HUES48 (cell line): Measurements from ENCODE around the gene TANGO6.

Experiments
- H3K27ac ChIP-seq: one replicate; pipeline ENCODE4 v1.7.0; 2013; ENCODE audit warnings: low read depth, low read length, inconsistent platforms
- H3K27me3 ChIP-seq: 2 replicates; pipeline ENCODE4 v1.6.1; 2013; ENCODE audit warnings: mild to moderate bottlenecking, low read length; ENCODE audit not compliant: control insufficient read depth, insufficient read depth
- H3K36me3 ChIP-seq: 2 replicates; pipeline ENCODE4 v1.6.1; 2013; ENCODE audit warnings: low read length; ENCODE audit not compliant: control insufficient read depth, insufficient read depth
- H3K4me1 ChIP-seq: 2 replicates; pipeline ENCODE4 v1.6.1; 2013; ENCODE audit warnings: mild to moderate bottlenecking, low read length; ENCODE audit not compliant: control insufficient read depth, insufficient read depth
- H3K4me3 ChIP-seq: 2 replicates; pipeline ENCODE4 v1.5.1; 2013; ENCODE audit warnings: mild to moderate bottlenecking, low read depth, low read length
- H3K9ac ChIP-seq: 2 replicates; pipeline ENCODE4 v1.6.1; 2013; ENCODE audit warnings: mild to moderate bottlenecking, low read depth, low read length, moderate library complexity
- H3K9me3 ChIP-seq: 2 replicates; pipeline ENCODE4 v1.6.1; 2013; ENCODE audit warnings: low read length; ENCODE audit not compliant: control insufficient read depth, insufficient read depth

Gene TANGO6

DNA sequence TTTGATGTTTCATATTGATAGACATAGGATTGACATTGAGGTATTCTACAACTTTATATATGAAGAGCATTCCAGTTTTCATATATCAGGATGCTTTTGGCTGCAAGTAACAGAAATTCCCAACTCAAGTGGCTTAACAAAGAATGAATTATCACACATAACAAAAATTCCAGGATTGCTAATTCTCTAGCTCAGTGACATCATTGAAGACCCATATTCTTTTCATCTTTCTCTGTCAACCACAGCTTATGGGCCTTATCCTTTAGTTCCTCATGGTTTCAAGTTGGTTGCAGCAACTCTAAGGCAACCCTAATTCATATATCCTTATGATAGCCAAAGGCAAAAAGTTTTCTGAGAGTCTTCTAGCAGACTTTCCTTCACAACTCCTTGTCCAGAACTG lies 170.7 kb downstream of the TANGO6 start:
- H3K27ac ChIP-seq: no peak overlapping the region
- H3K9ac ChIP-seq: no peak overlapping the region
- no peaks in the 10 kb centered on the region for H3K36me3 ChIP-seq
- H3K9me3 ChIP-seq: no peaks in the 10 kb centered on the region
- H3K4me1 ChIP-seq: no peaks in the 10 kb centered on the region
- no peaks in the 10 kb centered on the region for H3K27me3 ChIP-seq
- no peak overlapping the region for H3K4me3 ChIP-seq

- H3K4me1 ChIP-seq: no peaks in the 10 kb centered on the region
- no peaks in the 10 kb centered on the region for H3K27me3 ChIP-seq
- H3K9ac ChIP-seq: no peak overlapping the region
- H3K9me3 ChIP-seq: no peaks in the 10 kb centered on the region
- no peaks in the 10 kb centered on the region for H3K36me3 ChIP-seq
- no peak overlapping the region for H3K27ac ChIP-seq
- no peak overlapping the region for H3K4me3 ChIP-seq
Measured at GRCh38 chr16:69014811-69015210, 171.5 kb downstream of the TANGO6 start.

DNA sequence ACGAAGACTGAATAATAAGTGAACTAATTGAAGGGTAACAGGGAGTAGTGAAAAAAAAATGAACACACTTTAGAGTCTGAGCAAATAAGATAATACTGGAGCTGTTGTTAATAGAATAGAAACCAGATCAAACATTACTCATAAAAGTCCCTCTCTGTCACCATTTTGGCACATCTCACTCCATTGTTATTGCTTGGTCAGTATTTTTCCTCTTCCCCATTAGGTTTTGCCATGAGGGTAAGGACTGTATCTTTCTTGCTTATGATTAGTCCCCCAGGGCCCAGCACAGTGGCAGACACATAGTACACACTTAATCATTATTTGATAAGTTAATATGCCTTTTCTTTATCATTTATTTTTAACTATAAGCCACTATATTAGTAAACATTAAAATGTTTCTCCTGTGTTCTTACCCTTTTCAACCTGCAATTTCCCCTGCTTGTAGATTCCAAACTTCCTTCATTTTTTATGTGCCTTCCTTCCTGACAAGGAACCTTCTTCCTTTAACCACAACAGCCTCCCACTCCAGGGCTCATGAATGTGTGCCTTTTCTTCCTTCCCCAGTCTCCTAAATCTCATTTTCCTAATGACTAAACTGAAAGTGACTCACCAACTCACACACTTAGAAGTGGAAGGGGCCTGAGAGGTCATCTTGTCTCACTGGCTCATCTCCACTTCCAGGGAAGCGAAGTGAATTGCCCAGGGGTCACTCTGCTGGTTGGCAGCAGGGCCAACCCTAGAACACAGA lies 173.9 kb downstream of the TANGO6 start:
- Histone ChIP-seq H3K9ac (no peak overlapping the region), H3K27me3 (no peaks in the 10 kb centered on the region), H3K4me1 (no peaks in the 10 kb centered on the region), H3K36me3 (no peaks in the 10 kb centered on the region), H3K27ac (no peak overlapping the region), H3K9me3 (no peaks in the 10 kb centered on the region), H3K4me3 (no peak overlapping the region)

DNA sequence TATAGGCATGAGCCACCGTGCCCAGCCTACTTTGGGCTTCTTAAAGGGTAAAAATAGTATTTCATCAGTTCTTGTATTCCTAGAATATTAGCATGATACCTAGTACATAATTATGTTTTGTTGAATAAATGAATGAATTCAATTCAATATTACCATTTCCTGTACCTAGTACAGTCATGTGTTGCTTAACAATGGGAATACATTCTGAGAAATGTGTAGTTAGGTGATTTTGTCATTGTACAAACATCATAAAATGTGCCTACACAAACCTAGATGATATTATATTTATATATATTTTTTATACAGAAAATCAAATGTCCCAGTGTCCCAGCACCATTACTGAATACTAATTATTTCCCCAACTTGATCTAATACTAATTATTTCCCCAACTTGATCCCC lies 176.5 kb downstream of the TANGO6 start:
- H3K36me3 ChIP-seq: no peaks in the 10 kb centered on the region
- H3K4me3 ChIP-seq: no peak overlapping the region
- no peaks in the 10 kb centered on the region for H3K27me3 ChIP-seq
- H3K9me3 ChIP-seq: no peaks in the 10 kb centered on the region
- no peak overlapping the region for H3K27ac ChIP-seq
- H3K9ac ChIP-seq: no peak overlapping the region
- no peaks in the 10 kb centered on the region for H3K4me1 ChIP-seq

DNA sequence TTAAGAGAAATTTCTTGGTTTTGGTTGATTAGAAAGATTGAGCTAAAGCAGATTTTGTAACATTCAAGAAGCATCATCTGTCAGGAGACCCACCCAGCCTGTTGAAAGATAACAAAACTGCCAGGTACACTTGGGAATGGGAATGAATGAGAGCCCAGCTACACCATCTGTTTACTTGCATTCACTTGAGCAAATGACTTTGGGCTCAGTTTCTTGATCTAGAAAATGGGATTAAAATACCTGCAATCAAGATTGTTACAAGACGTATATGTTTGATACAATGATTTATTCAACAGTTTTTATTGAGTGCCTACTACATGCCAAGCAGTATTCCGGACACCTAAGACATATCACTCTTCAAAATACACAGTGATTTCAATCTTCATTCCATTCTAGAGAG lies 185.8 kb downstream of the TANGO6 start:
- no peaks in the 10 kb centered on the region for H3K27me3 ChIP-seq
- H3K9me3 ChIP-seq: no peaks in the 10 kb centered on the region
- no peak overlapping the region for H3K9ac ChIP-seq
- no peaks in the 10 kb centered on the region for H3K36me3 ChIP-seq
- no peak overlapping the region for H3K27ac ChIP-seq
- H3K4me3 ChIP-seq: no peak overlapping the region
- H3K4me1 ChIP-seq: no peaks in the 10 kb centered on the region

GRCh38 chr16:69031877-69032301 lies 188.6 kb downstream of the TANGO6 start:
- no peak overlapping the region for H3K9ac ChIP-seq
- H3K27ac ChIP-seq: no peak overlapping the region
- no peak overlapping the region for H3K4me3 ChIP-seq
- no peaks in the 10 kb centered on the region for H3K9me3 ChIP-seq
- no peaks in the 10 kb centered on the region for H3K4me1 ChIP-seq
- H3K27me3 ChIP-seq: no peaks in the 10 kb centered on the region
- no peaks in the 10 kb centered on the region for H3K36me3 ChIP-seq

DNA sequence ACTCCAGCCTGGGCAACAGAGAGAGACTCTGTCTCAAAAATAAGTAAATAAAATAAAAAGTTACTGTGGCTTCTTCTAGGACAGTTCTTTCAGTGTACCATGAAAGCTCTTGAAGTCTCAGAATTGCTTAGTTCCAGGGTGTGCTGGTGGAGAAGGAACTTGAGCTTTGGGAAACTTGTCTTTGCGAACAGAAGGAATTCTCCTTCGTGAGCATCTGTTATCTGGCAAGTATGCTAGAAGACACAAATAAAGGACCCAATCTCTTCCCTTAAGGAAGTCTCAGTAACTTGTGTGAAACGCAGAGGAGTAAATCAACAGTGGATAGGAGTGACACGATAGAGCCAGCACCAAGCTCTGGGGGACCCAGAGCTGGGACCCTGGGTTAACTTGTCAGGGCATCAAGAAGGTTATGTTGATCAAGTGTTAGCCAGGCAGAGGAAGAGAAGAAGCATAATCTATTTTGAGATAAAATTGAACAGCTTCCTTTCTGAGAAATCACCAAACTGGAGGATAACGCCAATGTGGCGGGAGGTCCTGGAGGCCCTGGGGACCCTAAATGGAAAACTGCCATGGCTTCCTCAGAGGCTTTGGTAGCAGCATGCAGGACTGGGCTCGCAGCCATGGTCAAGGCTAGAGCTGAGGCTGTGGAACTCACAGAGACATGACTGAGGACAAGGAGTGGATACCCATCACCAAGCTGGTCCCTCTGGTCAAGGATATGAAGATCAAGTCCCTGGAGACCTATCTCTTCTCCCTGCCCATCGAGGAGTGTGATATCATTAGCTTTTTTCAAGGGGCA lies 190.0 kb downstream of the TANGO6 start:
- H3K27ac ChIP-seq: no peak overlapping the region
- H3K9me3 ChIP-seq: no peaks in the 10 kb centered on the region
- H3K9ac ChIP-seq: no peak overlapping the region
- no peaks in the 10 kb centered on the region for H3K36me3 ChIP-seq
- no peak overlapping the region for H3K4me3 ChIP-seq
- H3K4me1 ChIP-seq: no peaks in the 10 kb centered on the region
- no peaks in the 10 kb centered on the region for H3K27me3 ChIP-seq

DNA sequence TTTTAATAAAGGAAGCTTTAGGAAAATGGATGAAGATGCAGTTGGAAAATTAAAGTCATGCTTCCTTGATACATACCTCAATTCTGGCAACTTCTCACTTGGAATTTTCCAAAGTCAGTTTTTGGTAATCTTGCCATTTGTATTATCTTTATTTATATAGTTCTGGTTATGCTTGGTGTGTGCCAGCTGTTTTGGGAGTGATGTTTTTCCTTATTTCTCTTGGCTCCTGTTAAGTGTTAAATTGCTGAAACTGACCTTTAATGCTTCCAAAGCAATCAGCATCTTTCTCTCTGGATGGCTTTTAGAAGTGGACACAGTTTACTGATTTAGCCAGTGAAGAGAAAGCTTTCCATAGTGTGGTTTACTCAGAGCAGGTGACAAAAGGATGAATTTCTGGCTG lies 192.0 kb downstream of the TANGO6 start:
- Histone ChIP-seq H3K9ac (no peak overlapping the region), H3K27me3 (no peaks in the 10 kb centered on the region), H3K4me1 (no peaks in the 10 kb centered on the region), H3K4me3 (no peak overlapping the region), H3K27ac (no peak overlapping the region), H3K9me3 (no peaks in the 10 kb centered on the region), H3K36me3 (peaks cover 4% of the 10 kb centered on the region; the same call in 1 of the 2 replicates)

DNA sequence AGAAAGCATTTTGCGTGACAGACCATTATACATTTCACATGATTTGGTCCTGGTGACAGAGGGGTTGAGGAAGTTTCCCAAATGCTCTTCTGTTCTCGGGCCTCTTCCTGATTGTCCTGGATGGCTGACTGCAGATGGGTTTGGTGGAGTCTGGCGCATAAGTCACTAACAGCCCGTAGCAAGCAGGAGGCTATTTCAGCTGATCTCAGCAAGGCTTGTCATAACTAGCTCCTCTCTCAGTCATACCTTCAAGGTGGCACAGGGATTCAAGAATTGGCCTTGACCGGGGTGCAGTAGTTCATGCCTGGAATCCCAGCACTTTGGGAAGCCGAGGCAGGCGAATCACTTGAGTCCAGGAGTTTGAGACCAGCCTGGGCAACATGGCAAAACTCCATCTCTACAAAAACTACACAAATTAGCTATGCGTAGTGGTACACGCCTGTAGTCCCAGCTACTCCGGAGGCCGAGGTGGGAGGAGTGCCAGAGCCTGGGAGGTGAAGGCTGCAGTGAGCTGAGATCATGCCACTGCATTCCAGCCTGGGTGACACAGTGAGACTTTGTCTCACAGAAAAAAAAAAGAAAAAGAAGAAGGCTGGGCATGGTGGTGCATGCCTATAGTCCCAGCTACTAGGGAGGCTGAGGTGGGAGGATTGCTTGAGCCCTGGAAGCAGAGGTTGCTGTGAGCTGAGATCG lies 193.2 kb downstream of the TANGO6 start:
- Histone ChIP-seq H3K4me3 (no peak overlapping the region), H3K27me3 (no peaks in the 10 kb centered on the region), H3K9ac (no peak overlapping the region), H3K36me3 (peaks cover 7% of the 10 kb centered on the region), H3K9me3 (peaks cover 1% of the 10 kb centered on the region; the same call in 1 of the 2 replicates), H3K27ac (no peak overlapping the region), H3K4me1 (no peaks in the 10 kb centered on the region)

DNA sequence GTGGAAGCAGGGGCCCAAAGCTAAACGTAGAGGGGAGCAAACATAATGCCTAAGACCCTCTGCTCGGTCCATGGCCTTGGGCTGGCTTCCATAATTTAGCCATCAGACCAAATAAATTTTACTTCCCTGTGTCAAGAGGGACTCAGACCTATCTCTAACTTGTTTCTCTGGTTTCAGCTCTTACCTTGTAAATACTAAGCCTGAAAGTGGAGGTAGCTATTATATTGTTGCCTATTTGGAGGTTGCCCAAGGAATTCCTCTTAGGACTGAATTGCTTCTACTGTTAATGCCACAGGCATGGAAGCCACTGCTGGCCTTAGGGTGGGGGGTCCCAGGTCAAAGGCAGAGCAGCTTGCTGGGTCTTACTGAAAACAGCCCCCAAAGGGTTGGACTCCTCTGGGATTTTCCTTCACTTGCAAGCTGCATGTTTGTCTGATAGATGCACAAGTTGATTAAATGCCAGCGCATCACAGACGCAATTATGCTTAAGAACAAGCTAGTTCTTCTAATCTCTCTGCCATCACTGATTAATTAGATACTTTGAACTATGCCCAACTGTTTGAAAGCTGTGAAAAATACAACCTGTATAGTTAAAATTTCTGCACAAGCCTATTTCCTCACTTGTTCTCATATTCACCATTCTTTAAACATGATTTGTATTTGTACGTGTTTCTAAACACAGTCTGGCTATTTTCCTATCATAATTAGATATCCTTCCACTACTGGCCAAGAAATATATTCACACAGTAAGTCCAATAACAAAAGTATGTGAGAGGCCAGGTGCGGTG lies 194.2 kb downstream of the TANGO6 start:
- H3K9ac ChIP-seq: no peak overlapping the region
- H3K4me1 ChIP-seq: no peaks in the 10 kb centered on the region
- peaks cover 10% of the 10 kb centered on the region for H3K36me3 ChIP-seq
- H3K27ac ChIP-seq: no peak overlapping the region
- peaks cover 5% of the 10 kb centered on the region; the same call in 1 of the 2 replicates for H3K9me3 ChIP-seq
- no peaks in the 10 kb centered on the region for H3K27me3 ChIP-seq
- no peak overlapping the region for H3K4me3 ChIP-seq
